GM18870 (cell line): ENCODE results near the gene TNNI3.
"Not testable (repeated sequence)": the region's sequence is repeated elsewhere in the genome, so short reads cannot be mapped to it uniquely, and the experiment has no call there.

Experiments used
- ATAC-seq: cut with Tn5 transposase; IDR thresholded peaks from one replicate; pipeline ENCODE4 v1.9.1; 2021; ENCODE audit warnings: moderate library complexity; ENCODE audit not compliant: unreplicated experiment

Gene TNNI3

GRCh38 chr19:55114566-55115145 is 42.9 kb downstream of the TNNI3 start:
- ATAC-seq: no peak

GRCh38 chr19:55113570-55114039 is 43.9 kb downstream of the TNNI3 start:
- ATAC-seq: no peak

GRCh38 chr19:55112777-55113569 is 44.6 kb downstream of the TNNI3 start:
- ATAC-seq: no peak

- ATAC-seq: no peak
These were observed 45.2 kb downstream of the TNNI3 start for GRCh38 chr19:55112246-55112776.

GRCh38 chr19:55111238-55111831 is 46.2 kb downstream of the TNNI3 start:
- ATAC-seq: no peak

- no peak for ATAC-seq
These were observed 47.8 kb downstream of the TNNI3 start for GRCh38 chr19:55109527-55110291.

GRCh38 chr19:55107252-55107651 is 50.3 kb downstream of the TNNI3 start:
- not testable (repeated sequence) for ATAC-seq

- ATAC-seq: no peak
These were observed 50.9 kb downstream of the TNNI3 start for GRCh38 chr19:55106591-55106990.

GRCh38 chr19:55105237-55105636 is 52.3 kb downstream of the TNNI3 start:
- ATAC-seq: no peak

- ATAC-seq: no peak
These were observed 54.3 kb downstream of the TNNI3 start for GRCh38 chr19:55103190-55103589.
